WI38 (cell line): Measurements from ENCODE around the gene RTP4.

ENCODE experiments used
- H3K4me3 ChIP-seq: 2 replicates; pipeline ENCODE4 v1.5.1; 2011; ENCODE audit warnings: low read depth, mild to moderate bottlenecking, control low read depth, low read length
- CTCF ChIP-seq: IDR thresholded peaks from 2 replicates; pipeline ENCODE4 v1.5.1; 2012; ENCODE audit warnings: low read depth, mild to moderate bottlenecking, control low read depth, low read length

RTP4 gene

GRCh38 chr3:187368251-187369088 lies at the start of gene RTP4:
Gene RTP4 (plus strand): TSS chr3:187368385. CDS start chr3:187368442, 57 bp downstream.
- H3K4me3 ChIP-seq = peak within 1 kb of the TSS; percentile 57
- no peak for TF ChIP-seq CTCF

GRCh38 chr3:187318819-187319616 lies 49.2 kb upstream of the RTP4 start:
- peak overlapping the region; percentile 38 for H3K4me3 ChIP-seq
- TF ChIP-seq CTCF = peak; percentile 75

GRCh38 chr3:187319699-187320302 lies 48.4 kb upstream of the RTP4 start:
- TF ChIP-seq CTCF = peak; percentile 100
- H3K4me3 ChIP-seq = no peak overlapping the region

GRCh38 chr3:187321766-187322165 lies 46.4 kb upstream of the RTP4 start:
- H3K4me3 ChIP-seq = no peak overlapping the region
- no peak for TF ChIP-seq CTCF

- no peak for TF ChIP-seq CTCF
- H3K4me3 ChIP-seq = no peak overlapping the region
These were observed 45.9 kb upstream of the RTP4 start for GRCh38 chr3:187322291-187322690.

GRCh38 chr3:187323091-187323490 lies 45.1 kb upstream of the RTP4 start:
- TF ChIP-seq CTCF = no peak
- H3K4me3 ChIP-seq = no peak overlapping the region
